ENCODE results near the gene PTPRM. TPM values are rescaled to one million over a fixed set of nuclear protein-coding genes. Genes with fewer than 3 reads are reported as not detected.

PTPRM gene
- total RNA-seq, 1 experiment from 2014 or later: 1.6 TPM

DNA sequence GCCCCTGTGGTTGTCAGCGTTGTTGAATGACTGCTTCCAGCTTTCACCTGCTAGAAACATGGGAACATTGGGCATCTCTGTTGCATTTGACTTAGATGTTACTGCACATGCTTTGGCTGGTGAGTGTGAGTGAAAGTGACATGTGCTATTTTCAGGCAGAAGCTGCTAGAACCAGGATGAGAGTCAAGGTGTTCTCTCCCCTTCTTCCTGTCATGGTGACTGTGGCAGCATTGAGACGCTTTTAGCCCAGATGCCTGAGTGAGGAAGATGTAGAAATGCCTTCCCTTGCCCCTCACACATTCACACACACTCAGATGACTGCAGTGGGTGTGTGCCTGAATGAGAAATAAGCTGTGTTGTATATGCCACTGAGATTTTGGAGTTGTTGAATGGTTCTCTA, 220.2 kb downstream of the PTPRM start:
- in situ Hi-C loops (cut with HindIII; ENCODE audit: low pct_unique_long_range_greater_than_20kb, low sequenced_read_pairs) (no loop called here), intact Hi-C loops (cut with micrococcal nuclease; ENCODE audit: unreplicated experiment) (no loop called here)
- CTCF ChIA-PET: no interaction called here
- H3K27me3 ChIP-seq (ENCODE audit: control insufficient read depth, insufficient read depth, low read length): no peaks in the 10 kb centered on the region
- ATAC-seq: no peak
- no peak overlapping the region for H3K27ac ChIP-seq (ENCODE audit: low read length)
- no peaks in the 10 kb centered on the region for H3K9me3 ChIP-seq (ENCODE audit: control insufficient read depth, insufficient read depth, low read depth, low read length)
- no TSS peak for BruUV-seq (replicated peaks)
- POLR2A ChIA-PET: no interaction called here
- no peaks in the 10 kb centered on the region for H3K36me3 ChIP-seq (ENCODE audit: control insufficient read depth, insufficient read depth, low read length)
- TF ChIP-seq REST (IDR thresholded peaks at IDR 0.05; ENCODE audit: insufficient read depth in 1 of 2, low read depth in 2 of 2, low read length in 1 of 2) (no peak), SIN3A (IDR thresholded peaks at IDR 0.05; ENCODE audit: borderline replicate concordance, insufficient read depth, low read depth, low read length) (no peak), TCF7L2 (IDR thresholded peaks at IDR 0.05; ENCODE audit: low read depth, low read length) (no peak), CTCF (IDR thresholded peaks at IDR 0.05) (no peak), POLR2AphosphoS5 (IDR thresholded peaks at IDR 0.05; ENCODE audit: low read depth, low read length) (no peak)
- H3K4me1 ChIP-seq (ENCODE audit: control insufficient read depth, insufficient read depth, low read length): no peaks in the 10 kb centered on the region
- H3K4me3 ChIP-seq (ENCODE audit: low read depth in 2 of 2, low read length in 2 of 2): no peak overlapping the region
- no peak for DNase-seq (ENCODE audit: low read depth, low spot score)

DNA sequence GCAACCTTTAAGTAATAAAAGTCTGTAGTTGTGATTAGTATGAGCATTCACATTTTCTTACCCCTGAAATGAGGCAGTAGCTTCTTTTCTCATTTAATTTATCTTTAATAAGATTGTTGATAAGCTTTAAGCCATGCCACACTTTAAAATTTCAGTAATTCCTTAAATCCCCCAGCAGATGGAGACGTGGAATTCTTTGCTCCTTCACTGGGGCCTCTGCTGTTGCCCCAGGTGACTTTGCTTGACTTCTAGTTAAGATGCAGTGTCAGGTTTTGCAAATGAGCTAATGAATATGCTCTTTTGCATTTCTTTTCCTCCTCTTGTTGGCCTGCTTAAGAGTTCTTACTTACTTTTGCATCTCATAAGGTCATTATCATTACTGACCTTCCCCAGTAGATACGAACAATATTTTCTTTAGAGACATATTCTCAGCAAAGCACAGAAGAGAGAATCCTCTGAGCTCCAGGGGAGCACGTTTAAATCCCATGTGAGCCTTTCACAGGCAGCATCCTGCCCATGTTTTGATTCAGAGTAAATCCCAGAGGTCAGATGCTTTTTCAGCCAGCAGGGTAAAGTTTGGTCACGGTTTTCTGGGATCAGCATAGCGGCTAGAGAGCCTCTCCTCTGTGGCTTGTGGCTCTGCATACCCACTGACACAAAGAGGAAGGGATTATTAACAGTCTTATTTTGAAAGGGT, 222.9 kb downstream of the PTPRM start:
- Histone ChIP-seq H3K4me3 (ENCODE audit: low read depth in 2 of 2, low read length in 2 of 2) (no peak overlapping the region), H3K9me3 (ENCODE audit: control insufficient read depth, insufficient read depth, low read depth, low read length) (no peaks in the 10 kb centered on the region), H3K27ac (ENCODE audit: low read length) (no peak overlapping the region), H3K36me3 (ENCODE audit: control insufficient read depth, insufficient read depth, low read length) (no peaks in the 10 kb centered on the region), H3K4me1 (ENCODE audit: control insufficient read depth, insufficient read depth, low read length) (no peaks in the 10 kb centered on the region), H3K27me3 (ENCODE audit: control insufficient read depth, insufficient read depth, low read length) (no peaks in the 10 kb centered on the region)
- in situ Hi-C loops (cut with HindIII; ENCODE audit: low pct_unique_long_range_greater_than_20kb, low sequenced_read_pairs) (no loop called here), intact Hi-C loops (cut with micrococcal nuclease; ENCODE audit: unreplicated experiment) (no loop called here)
- no peak for DNase-seq (ENCODE audit: low read depth, low spot score)
- ATAC-seq: no peak
- CTCF ChIA-PET: interaction anchor here (0.6 to 0.8 kb wide), 2 partner anchors 20 to 691 kb away, joined by 3 to 7 read pairs; no protein-coding TSS in a partner anchor
- no peak for TF ChIP-seq REST (IDR thresholded peaks at IDR 0.05; ENCODE audit: insufficient read depth in 1 of 2, low read depth in 2 of 2, low read length in 1 of 2)
- peak; percentile 51 for TF ChIP-seq CTCF (IDR thresholded peaks at IDR 0.05)
- POLR2A ChIA-PET: interaction anchor here (0.6 kb wide), 1 partner anchor 497 kb away, joined by 3 read pairs; no protein-coding TSS in a partner anchor
- no TSS peak for BruUV-seq (replicated peaks)

Data from Panc1 (cell line).